Astrocyte of the hippocampus (primary cell): Measurements from ENCODE around the gene PAX9.
"Not testable (repeated sequence)": the region's sequence is repeated elsewhere in the genome, so short reads cannot be mapped to it uniquely, and the experiment has no call there.

ENCODE experiments used
- DNase-seq: peaks from one replicate; pipeline ENCODE4 v3.0.0; 2011; ENCODE audit warnings: low read depth, low spot score

The PAX9 gene

DNA sequence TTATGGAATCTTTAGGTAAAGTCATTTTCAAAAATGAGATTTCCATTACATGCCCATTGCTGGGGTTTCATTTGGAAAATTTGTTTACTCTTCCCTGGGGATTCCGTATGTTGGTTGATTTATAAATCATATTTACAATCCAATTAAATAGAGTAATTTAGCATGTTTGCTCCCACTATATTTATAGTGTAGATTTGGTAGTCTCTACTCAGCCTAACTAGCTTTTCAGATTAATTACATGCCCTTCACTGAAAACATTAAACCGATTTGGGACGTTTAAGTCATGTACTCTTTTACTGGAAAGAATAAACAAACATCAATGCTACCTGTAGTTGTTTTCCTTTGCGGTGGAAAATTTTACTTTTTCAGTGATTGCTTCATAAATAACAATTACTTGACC lies 10.4 kb downstream of the PAX9 start:
- DNase-seq: no peak

GRCh38 chr14:36674659-36675058 lies 13.0 kb downstream of the PAX9 start:
- no peak for DNase-seq

GRCh38 chr14:36675581-36675980 lies 13.9 kb downstream of the PAX9 start:
- DNase-seq: no peak

GRCh38 chr14:36676236-36676635 lies 14.6 kb downstream of the PAX9 start:
- DNase-seq: no peak

- no peak for DNase-seq
Observed at GRCh38 chr14:36682338-36682737, 20.7 kb downstream of the PAX9 start.

DNA sequence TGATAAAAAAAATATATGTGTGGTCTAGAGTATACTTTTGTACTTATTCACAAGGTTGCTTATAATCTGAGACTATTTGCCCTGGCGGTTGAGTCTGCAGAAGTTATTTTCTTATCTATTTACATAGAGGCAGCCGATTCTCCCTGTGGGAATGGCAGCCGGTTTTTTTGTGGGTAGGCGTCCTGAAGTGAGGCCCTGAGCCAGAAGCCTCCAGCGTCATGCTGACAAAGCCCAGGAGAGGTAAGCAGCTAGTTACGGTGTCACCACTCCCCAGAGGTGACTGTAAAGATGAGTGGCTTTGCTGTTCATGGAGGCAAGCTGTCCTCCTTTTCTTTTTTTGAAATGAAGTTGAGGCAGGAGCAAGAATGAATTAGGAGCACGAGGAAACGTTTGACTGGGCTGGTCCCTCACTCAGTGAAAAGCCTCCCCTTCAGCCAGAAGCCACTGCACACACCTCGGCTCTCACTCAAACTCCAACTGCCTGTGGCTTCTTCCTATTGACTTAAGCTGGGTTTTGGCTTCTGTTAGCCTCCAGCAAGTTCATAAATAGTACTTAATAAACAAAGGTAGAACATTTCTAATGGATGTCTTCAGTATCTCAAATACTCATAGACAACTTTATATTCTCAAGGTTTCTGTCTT lies 21.5 kb downstream of the PAX9 start:
- no peak for DNase-seq

DNA sequence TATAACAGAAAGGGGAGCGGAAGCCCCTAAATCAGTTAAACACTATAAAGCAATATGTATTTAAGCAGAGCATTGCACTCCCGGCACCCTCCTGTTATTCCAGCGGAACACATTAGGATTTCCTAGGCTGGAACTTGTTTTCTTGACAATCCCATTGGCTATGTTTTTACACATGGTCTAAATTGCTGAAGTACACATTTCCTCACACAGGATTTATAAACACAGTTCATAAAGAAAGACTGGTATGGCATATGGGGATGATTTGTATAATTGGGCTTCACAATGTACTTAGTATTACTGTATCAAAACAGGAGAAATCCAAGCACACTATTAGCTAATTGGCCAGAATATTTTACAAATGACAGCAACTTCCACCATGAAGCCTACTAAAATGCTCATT lies 23.3 kb downstream of the PAX9 start:
- DNase-seq: no peak

GRCh38 chr14:36690311-36691040 lies 28.8 kb downstream of the PAX9 start:
- no peak for DNase-seq

DNA sequence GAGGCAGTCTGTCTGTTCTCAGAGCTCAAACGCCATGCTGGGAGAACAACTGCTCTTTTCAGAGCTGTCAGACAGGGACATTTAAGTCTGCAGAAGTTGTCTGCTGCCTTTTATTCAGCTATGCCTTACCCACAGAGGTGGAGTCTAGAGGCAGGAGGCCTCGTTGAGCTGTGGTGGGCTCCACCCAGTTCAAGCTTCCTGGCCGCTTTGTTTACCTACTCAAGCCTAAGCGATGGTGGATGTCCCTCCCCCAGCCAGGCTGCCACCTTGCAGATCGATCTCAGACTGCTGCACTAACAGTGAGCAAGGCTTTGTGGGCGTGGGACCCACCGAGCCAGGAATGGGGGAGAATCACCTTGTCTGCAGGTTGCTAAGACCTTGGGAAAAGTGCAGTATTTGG lies 37.8 kb downstream of the PAX9 start:
- not testable (repeated sequence) for DNase-seq

- DNase-seq: no peak
Observed at GRCh38 chr14:36700651-36701050, 39.0 kb downstream of the PAX9 start.

DNA sequence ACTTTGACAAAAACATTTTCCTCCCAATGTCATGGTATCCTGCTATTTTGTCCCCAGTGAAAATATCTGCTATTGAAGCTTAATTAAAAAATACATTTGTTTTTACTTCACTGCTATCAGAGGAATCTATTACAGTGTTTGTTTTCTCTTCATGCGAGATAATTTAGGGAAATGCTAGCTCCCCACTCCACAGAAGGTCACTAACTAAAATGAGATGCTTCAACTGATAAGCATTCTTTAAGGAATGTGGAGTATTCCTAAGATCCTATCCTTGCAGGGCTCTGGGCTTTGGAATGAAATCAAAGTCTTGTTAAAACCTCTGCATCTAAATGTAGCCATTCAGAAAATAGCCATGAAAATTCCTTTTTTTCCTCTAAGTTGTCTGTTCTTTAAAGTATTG lies 39.5 kb downstream of the PAX9 start:
- DNase-seq: no peak

GRCh38 chr14:36702474-36702873 lies 40.8 kb downstream of the PAX9 start:
- no peak for DNase-seq

GRCh38 chr14:36707570-36707969 lies 45.9 kb downstream of the PAX9 start:
- no peak for DNase-seq

GRCh38 chr14:36713960-36714703 lies 52.5 kb downstream of the PAX9 start:
- DNase-seq: no peak

DNA sequence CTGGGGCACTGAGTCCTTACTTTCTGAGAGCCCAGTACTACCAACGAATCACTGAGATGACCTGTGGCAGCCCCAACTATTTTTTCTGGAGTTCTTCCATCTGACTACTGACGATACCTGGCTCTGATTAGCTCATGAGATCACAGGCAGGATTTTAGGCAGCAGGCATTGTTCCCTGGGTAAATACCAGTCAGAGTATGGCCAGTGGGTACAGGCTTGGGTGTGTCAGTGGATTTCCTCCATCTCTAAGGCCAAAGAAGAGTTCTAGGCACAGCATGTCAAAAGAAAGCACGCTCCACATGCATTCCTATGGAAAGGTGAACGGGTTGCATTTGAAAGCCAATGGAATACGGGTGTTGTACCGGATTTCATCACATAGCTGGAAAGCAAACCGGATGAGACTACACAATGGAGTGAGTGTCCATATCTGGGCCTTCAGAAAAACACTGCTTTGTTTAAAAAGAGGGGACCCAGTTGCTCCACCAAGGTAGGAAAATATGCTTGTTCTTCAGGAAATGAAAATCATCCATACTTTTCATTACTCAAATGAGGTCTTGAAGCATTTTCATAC lies 55.0 kb downstream of the PAX9 start:
- no peak for DNase-seq

- DNase-seq: no peak
Observed at GRCh38 chr14:36717363-36717762, 55.7 kb downstream of the PAX9 start.

DNA sequence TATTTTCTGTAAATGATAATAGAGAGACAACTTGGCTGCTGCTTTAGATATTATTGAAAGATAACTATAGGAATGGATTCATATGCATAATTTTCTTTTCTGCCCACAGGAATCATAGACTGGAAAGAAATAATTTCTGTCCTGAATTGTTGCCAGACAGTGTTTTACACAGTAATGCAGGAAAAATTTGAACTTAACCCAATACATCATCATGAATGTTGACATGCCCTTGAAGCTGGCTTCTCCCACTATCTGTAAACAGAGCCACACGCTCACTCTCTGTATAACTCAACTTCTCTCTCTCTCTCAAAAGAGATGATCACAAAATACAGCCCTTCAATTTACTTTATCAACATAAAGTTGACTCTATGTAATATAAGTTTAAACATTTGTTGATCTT lies 56.6 kb downstream of the PAX9 start:
- no peak for DNase-seq

DNA sequence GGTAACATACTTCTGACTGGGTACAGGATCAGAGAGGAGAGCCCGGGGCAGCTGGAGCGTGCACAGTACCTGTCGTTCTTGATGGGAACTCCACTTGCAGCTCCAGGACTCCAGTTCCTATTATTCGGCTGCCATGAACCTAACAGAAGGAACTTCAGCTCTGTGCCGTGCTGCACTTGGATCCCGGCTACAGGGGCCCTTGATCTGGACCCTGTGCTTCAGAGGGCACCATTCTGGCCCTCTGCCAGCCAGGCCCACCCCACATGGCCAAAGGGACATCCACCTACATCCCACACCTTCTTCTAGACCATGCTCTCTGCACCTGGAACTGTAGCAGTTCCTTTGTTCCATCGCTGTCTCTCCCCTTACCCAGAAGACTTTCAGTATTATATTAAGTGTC lies 58.2 kb downstream of the PAX9 start:
- no peak for DNase-seq

DNA sequence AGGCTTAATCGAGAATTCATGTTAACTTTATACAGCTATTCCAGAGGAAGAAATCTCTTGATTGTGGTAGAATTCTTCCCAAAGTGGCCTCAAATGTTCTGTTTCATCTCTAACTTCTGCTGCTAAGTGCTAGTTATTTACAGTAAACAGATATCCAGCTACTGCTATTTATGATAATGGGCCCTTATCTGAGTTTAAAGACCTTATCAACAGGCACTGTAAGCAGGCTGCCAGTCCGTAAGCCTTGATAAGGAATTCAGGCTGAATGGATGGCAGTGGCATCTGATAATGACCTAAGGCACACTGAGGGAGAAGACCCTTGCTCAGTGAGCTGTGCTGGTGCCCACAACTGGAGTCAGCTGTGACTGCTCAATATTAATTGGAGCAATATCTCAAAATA lies 59.0 kb downstream of the PAX9 start:
- no peak for DNase-seq

DNA sequence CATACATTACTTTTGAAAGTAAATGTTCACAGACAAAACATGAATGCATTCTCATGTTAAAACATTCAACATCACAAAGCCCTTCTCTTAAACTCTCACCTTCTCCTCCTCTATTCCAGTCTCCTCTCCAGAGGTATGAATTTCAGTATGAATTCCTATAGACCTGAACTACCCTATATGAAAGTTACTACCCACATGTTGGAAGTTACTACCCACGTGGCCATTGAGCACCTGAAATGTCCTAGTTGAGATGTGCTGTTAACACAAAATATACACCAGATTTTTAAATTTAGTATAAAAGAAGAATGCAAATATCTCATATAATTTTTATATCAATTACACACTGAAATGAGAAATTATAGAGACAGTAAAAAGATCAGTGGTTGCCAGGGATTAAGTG lies 60.2 kb downstream of the PAX9 start:
- DNase-seq: no peak

- DNase-seq: no peak
Observed at GRCh38 chr14:36723530-36723929, 61.9 kb downstream of the PAX9 start.

DNA sequence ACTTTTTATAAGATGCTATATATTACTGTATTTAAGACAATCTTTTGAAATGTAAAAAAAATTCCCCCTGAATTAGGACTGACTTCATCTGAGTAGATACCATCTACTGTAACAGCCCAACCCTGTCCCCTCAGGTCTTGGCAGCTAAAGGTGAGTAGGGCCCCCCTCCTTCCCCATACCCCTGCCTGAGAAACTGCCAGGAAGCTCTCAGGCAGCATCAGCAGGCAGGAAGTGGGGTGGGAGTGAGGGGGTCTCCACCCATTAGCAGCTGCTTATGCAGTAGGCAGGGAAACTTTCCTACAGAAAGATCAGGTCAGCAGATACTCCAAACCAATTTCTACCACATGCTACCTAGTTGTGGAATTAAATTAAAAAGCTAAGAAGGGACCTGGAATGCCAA lies 62.5 kb downstream of the PAX9 start:
- DNase-seq: no peak

- no peak for DNase-seq
Observed at GRCh38 chr14:36726128-36726527, 64.5 kb downstream of the PAX9 start.
